HG02981 (cell line): ENCODE measurements around the gene WASL.

Experiments used
- ATAC-seq: cut with Tn5 transposase; IDR thresholded peaks from one replicate; pipeline ENCODE4 v1.9.1; 2021; ENCODE audit warnings: mild to moderate bottlenecking, moderate library complexity; ENCODE audit not compliant: unreplicated experiment

WASL gene

DNA sequence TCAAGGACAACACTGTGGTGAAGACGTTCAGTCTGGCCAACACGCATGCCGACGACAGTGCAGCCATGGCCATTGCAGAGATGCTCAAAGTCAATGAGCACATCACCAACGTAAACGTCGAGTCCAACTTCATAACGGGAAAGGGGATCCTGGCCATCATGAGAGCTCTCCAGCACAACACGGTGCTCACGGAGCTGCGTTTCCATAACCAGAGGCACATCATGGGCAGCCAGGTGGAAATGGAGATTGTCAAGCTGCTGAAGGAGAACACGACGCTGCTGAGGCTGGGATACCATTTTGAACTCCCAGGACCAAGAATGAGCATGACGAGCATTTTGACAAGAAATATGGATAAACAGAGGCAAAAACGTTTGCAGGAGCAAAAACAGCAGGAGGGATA lies 86.5 kb downstream of the WASL start:
- ATAC-seq, result no peak

DNA sequence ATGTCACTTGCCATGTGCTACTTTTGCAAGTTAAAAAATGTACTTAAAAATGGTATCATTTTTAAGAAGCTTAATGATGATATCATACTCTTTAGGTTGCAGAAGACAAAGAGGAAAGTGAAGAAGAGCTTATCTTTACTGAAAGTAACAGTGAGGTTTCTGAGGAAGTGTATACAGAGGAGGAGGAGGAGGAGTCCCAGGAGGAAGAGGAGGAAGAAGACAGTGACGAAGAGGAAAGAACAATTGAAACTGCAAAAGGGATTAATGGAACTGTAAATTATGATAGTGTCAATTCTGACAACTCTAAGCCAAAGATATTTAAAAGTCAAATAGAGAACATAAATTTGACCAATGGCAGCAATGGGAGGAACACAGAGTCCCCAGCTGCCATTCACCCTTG lies 87.0 kb downstream of the WASL start:
- no peak for ATAC-seq

DNA sequence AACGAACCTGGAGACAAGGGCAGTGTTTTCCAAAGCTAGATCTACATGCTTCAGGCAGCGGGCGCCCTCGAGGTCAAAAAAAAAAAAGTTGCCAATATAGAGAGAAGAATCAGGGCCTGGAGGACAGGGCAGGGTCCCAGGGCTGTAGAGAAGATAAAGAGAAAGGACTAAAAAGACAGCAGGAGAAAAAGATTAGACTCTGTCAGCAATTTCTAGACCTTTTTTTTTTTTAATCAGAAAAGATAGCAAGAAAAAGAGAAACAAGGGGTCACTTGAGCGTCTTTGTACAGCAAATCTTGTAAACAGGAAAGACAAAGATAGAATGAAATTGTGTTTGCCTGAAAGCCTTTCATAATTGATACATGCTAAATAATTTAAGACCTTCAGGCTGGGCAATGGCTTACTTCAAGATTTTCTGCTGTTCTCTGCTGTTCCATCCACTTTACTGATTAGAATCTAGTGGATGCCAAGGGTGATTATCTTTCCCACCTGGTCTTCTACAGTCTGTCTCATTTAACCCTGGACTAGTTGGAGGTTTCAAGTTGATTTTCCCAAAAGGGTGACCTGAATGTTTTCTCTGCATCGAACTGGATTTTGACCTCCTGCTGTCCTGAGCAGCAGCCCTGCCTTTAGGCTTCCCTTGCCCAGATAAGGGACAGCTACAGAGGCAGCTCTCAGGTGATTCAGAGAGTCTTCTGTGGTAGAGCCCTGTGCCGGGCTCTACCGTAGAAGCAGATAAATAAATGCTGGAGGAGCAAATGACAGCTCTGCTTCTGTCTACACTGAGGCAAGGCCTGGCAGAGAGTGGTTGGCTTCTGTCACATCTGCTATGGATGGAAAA lies 88.1 kb downstream of the WASL start:
- no peak for ATAC-seq

DNA sequence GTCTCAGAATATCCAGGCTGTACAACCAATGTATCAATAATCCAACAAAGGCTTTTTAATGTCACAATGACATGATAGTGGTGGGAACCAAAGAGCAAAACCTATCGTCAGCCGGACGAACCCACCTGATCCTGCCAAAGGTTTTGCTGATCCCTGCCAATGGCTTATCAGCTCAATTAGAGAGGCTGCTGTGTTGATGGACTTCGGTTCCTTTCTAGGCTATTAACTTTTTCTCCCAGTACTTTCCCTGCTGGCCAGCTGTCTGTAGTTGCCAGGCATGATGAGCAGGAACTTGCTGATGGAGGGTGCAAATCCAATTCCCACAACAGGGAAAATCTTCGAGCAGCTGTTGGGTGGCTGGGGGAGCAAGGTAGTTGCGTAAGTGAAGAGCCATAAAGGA lies 90.8 kb downstream of the WASL start:
- no peak for ATAC-seq

DNA sequence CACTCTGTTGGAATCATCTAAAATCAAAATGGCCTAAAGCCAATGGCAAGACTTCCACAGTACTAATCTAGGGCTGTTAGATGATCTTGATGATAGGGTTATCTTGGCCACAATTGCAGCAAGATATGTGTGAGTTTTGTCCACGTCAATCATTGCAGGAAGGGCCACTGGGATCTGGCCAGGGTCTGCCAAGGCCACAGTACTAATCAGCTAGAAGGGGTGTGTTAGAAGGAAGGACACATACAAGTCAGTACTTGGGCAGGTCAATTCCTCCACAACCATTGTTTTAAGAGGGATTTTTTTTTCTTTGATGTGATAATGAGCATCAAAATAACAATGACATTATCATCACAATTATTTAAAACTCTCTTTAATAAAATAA lies 91.5 kb downstream of the WASL start:
- no peak for ATAC-seq

DNA sequence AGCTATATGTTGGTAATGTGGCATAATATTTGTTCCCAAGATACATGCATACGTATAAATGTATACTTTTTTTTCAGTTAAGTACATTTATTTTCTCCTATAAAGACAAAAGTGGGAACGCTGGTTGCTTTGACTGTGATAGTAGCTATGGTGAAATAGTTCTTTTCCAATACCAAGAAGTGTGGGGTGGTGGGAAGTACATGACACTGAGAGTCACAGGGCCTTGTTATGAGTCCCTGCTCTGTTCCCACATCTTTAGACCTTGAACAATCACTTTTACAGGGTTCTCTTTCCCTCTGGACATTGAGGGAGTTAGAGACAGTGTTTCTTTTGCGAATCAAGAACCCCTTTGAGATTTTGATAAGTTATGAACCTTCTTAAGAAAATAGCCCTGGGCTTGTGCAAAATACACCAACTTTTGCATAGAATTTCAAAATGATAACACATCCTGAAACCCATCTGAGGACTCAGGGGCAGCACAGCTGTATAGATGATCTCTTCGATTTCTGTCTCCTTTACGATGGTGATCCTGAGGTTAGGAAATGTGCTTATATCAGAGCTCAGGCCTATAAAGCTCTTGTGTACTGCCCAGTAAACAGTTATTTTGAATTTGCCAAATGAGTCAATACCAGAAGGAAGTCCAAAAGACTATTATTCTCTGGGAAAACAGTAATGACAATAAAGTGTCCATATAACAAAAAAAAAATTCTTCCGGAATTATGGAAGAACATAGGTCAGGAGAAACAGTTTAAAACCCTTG lies 92.1 kb downstream of the WASL start:
- no peak for ATAC-seq

GRCh38 chr7:123655614-123656013 lies 93.2 kb downstream of the WASL start, which contains the start of gene LMOD2:
TSS of gene LMOD2 (plus strand) at chr7:123655866. CDS start at chr7:123655964, 98 bp downstream.
- no peak for ATAC-seq

- ATAC-seq, result no peak
Observed at GRCh38 chr7:123653162-123653561, 95.6 kb downstream of the WASL start.

GRCh38 chr7:123652406-123652805 lies 96.4 kb downstream of the WASL start:
- ATAC-seq, result no peak

- ATAC-seq, result no peak
Observed at GRCh38 chr7:123650595-123650994, 98.2 kb downstream of the WASL start.

DNA sequence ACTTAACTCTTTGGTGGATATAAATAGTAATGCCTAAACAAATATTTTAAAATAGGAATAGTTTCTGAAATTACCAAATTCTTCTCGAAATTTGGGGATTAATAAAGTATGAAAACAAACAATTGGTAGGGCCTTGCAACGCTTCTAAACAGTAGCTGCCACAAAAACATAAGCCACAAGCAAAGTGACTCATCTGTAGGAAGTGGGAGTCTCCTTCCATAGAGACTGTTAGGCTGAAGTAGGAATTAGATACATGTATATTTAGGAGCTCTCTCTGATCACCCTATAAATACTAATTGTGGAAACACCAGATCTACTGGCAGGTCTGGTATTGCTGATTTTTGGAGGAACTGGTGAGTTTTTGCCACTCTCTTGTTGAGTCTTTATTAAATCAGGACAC lies 98.8 kb downstream of the WASL start:
- ATAC-seq, result no peak

- ATAC-seq, result no peak
Observed at GRCh38 chr7:123647106-123647730, 101.6 kb downstream of the WASL start.

DNA sequence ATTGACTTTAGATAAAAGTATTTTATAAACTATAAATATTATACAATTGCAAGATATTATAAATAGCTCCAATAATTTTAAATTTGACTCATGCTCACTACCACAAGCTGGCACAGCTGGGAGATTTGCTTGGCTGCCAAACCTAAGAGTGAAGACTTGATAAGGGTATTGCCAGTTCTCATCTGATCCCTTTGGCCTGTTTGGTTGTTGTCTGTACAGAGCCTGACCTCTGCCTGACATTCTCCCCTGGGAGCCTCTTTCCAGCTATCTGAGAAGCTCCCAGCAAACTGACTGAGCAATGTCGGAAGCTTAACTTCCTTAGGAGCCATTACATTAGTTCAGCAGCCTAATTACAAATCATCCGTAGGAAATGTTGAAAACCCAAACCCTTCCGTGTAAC lies 103.3 kb downstream of the WASL start:
- ATAC-seq, result no peak

DNA sequence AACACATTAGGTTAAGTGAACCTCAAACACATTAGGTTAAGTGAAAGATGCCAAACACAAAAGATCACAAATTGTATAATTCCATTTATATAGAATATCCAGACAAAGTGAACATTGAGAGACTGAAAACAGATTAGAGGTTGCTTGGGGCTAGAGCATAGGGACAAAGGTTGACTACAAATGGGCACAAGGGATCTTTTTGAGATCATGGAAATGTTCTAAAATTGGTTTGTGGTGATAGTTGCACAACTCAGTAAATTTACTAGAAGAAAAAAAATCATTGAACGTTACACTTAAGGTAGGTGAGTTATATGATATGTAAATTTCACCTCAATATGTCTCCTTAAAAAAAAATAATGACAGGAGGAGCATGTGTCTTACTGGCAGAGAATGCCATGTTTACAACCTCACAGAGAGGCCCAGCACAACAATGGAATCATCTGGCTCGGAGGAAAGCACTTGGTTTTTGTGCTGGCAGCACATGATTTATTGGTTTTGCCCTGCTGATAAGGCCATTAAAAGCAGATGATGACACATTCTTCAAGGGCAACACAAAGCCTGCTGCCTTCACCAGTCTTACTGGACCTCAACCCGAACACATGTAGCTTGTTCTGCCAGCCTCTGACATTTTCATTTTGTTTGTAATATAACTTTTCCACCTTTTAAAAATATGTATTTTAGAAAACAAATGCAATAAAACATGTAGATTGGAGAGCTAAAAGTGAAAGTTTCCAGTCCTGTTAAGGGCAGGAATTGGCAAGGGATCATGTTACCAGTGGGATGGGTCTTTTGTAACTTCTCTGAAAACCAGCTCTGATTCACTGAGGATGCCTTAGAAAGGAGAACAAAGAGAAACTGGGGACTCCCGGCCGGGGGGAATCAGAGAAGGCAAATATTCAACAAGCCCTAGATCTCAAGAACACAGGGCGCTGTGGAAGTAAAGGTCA lies 105.0 kb downstream of the WASL start:
- ATAC-seq, result no peak

DNA sequence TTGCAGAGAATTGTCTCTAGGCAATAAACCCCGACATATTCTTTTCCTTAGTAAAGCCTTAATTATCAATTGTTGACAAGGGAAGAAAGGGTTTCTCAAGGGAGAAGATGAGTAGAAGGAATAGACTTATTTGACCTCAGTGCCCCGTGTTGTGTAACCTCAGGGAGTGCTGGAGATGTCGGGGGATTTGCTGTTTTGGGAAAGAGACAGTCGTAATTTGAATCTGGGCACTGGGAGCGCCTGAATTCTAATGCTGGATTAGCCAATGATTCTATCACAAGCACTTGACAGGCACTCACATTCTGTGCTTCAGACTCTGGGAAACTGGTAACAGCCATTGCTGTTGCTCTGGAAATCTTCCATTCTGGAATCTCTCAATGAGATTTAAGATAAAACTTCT lies 106.9 kb downstream of the WASL start:
- no peak for ATAC-seq

DNA sequence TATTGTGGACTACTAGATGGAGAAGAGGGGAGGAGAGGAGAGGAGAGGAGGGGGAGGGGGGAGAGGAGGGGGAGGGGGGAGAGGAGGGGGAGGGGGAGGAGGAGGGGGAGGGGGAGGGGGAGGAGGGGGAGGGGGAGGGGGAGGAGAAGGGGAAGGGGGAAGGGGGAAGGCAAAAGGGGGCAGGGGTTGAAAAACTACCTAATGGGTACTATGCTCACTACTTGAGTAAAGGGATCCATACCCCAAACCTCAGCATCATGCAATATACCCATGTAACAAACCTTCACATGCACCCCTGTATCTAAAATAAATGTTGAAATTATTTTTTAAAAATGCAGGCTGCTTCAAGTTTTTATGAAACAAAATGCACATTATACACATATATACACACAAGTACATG lies 108.2 kb downstream of the WASL start:
- ATAC-seq, result no peak

DNA sequence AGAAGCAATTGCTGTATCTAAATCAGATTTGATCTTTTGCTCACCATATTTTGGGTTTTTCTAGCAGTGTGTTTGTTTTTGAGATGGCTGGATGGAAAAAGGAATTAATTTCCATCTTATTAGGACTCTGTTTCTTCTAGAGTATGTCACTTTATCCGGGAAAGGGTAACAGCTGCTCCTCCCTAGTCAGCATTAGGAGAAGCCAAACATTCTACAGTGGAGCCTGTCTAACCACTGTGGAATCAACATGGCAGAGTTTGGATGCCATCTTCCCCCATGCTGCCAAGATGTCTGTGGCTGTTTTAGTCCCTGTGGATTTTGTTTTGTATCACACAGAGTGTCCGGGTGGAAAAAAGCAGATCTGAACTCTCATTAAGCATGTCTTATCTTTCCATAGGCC lies 109.2 kb downstream of the WASL start:
- ATAC-seq, result no peak

DNA sequence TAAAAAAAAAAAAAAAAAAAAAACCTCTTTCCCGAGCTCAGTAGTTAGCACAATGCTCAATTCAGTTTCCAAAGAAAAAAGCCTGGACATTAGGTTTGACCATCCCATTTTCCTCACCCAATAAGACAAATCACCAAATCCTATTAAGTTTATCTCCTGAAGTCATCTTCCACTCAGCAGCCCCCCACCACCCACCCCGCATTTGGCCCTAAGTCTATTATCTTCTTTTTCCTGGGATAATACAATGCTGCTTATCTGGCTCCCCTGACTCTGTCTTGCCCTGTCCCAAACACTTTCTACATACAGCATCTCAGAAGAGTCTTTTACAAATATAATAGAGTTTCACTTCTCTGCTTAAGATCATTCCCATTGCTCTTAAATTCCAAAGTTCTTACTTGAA lies 110.9 kb downstream of the WASL start:
- ATAC-seq, result no peak

- no peak for ATAC-seq
Observed at GRCh38 chr7:123637203-123637602, 111.6 kb downstream of the WASL start.

DNA sequence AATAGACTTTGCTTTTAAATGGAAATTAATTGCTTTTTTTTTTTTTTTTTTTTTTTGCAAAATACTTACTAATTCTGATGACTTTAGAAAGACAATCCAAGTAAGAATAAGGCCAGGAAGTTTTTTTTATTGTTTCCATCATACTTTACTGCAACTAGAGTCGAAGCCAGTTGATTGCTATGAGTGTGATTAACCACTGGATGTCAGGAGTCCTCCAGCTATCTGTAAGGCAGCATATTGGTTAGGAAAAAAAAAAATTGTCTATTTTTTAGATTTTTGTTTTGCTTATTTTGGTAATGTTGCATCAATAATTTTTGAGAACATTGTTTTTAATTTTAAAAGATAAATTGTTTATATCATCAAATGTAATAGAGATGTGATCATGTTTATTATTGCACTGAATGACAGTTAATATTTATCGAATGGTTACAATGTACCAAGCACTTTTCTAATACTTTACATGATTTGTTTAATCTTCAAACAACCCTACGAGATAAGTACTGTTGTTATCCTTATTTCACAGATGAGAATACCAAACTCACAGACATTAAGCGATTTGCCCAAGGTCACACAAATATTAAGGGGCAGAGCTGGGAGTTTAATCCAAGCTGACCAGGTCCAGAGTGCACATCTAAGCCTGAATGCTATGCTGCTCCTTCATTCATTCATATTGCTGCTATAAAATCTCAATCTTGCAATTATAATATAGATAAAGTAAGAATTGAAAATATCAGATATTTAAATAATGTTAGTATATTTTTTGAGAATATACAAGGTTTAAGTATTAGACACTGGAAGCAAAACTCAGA lies 113.0 kb downstream of the WASL start:
- ATAC-seq, result peak; percentile 71
